RWPE1 (cell line): ENCODE measurements around the gene BCL2L1.
A peak's percentile ranks its signal among the peaks of the same experiment; 100 is the strongest.

Experiments
- CTCF ChIA-PET: fragments of 350-600 bp; sonication (Branson Sonifier 250); formaldehyde crosslinking; extraction: SDS; loops from one replicate; lab custom pipeline; 2021; lab: Yijun Ruan, JAX
- POLR2A ChIA-PET: fragments of 400-600 bp; formaldehyde crosslinking; extraction: SDS; loops from one replicate; lab custom pipeline; 2020; ENCODE audit warnings: antibody characterized with exemption; ENCODE audit not compliant: low non-redundant PET; lab: Yijun Ruan, JAX
- DNase-seq: peaks from one replicate; pipeline ENCODE4 v3.0.0; 2012; ENCODE audit warnings: low spot score
- H3K27ac ChIP-seq: fragments of 450-650 bp; 2 replicates; pipeline ENCODE4 v1.5.1; 2017
- CTCF ChIP-seq: fragments of 450-650 bp; conservative IDR thresholded peaks from 2 replicates; pipeline ENCODE4 v1.5.1; 2017; ENCODE audit warnings: low read depth, mild to moderate bottlenecking

BCL2L1 gene

GRCh38 chr20:31716818-31717477 lies 5.7 kb downstream of the BCL2L1 start:
- POLR2A ChIA-PET = no interaction called here
- no peak for DNase-seq
- CTCF ChIA-PET = interaction anchor here (0.8 to 1.4 kb wide), 2 partner anchors 37 to 55 kb away, joined by 4 to 5 read pairs; no protein-coding TSS in a partner anchor
- H3K27ac ChIP-seq = peak overlapping the region; percentile 60
- no peak for TF ChIP-seq CTCF

- no peak overlapping the region for H3K27ac ChIP-seq
- no peak for TF ChIP-seq CTCF
- POLR2A ChIA-PET = no interaction called here
- CTCF ChIA-PET = interaction anchor here (0.6 to 1.4 kb wide), 3 partner anchors 23 to 55 kb away, joined by 3 to 5 read pairs (median 4); partner anchors contain the start of gene TPX2
- DNase-seq = no peak
Observed at GRCh38 chr20:31716351-31716750, 6.3 kb downstream of the BCL2L1 start.

GRCh38 chr20:31715766-31716165 lies 6.9 kb downstream of the BCL2L1 start:
- no peak for TF ChIP-seq CTCF
- DNase-seq = no peak
- ChIA-PET POLR2A (no interaction called here), CTCF (interaction anchor here (0.8 to 1.4 kb wide), 2 partner anchors 36 to 54 kb away, joined by 4 to 5 read pairs; no protein-coding TSS in a partner anchor)
- H3K27ac ChIP-seq = peak overlapping the region; percentile 64

GRCh38 chr20:31713312-31714273 lies 9.1 kb downstream of the BCL2L1 start:
- ChIA-PET POLR2A (interaction anchor here (0.6 to 1.8 kb wide), 4 partner anchors 9 to 35 kb away, joined by 3 to 6 read pairs (median 3); no protein-coding TSS in a partner anchor), CTCF (interaction anchor here (0.6 to 2.8 kb wide), 4 partner anchors 10 to 59 kb away, joined by 3 to 16 read pairs (median 4); partner anchors contain the start of gene BCL2L1)
- peak; percentile 95 for DNase-seq
- TF ChIP-seq CTCF = no peak
- H3K27ac ChIP-seq = peak overlapping the region; percentile 97

- peak overlapping the region; percentile 97 for H3K27ac ChIP-seq
- ChIA-PET POLR2A (interaction anchor here (0.5 to 1.8 kb wide), 5 partner anchors 8 to 54 kb away, joined by 3 to 6 read pairs (median 3); no protein-coding TSS in a partner anchor), CTCF (interaction anchor here (0.6 to 2.8 kb wide), 4 partner anchors 11 to 100 kb away, joined by 4 to 16 read pairs (median 6); partner anchors contain the start of gene BCL2L1)
- no peak for TF ChIP-seq CTCF
- peak; percentile 98 for DNase-seq
Observed at GRCh38 chr20:31712564-31713311, 9.9 kb downstream of the BCL2L1 start.
